Measurements from ENCODE around the gene SZT2.
"Not testable (repeated sequence)": the region's sequence is repeated elsewhere in the genome, so short reads cannot be mapped to it uniquely, and the experiment has no call there.

The SZT2 gene

DNA sequence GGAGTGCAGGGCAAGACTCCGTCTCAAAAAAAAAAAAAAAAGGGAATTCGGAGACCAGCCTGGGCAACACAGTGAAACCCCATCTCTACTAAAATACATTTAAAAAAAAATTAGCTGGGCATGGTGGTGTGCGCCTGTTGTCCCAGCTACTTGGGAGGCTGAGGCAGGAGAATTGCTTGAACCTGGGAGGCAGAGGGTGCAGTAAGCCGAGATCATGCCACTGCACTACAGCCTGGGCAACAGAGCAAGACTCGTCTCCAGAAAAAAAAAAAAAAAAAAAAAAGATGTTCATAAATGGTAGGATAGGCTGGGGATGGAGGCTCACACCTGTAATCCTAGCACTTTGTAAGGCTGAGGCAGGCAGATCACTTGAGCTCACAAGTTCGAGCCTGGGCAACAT is 19.9 kb upstream of the SZT2 start:
- not testable (repeated sequence) for H3K36me3 ChIP-seq (ENCODE audit: control insufficient read depth, insufficient read depth, low read length); H3K4me3 ChIP-seq (ENCODE audit: insufficient read depth, low read depth, low read length); H3K27me3 ChIP-seq (ENCODE audit: control insufficient read depth, insufficient read depth, low read length, poor library complexity, severe bottlenecking); H3K9me3 ChIP-seq (ENCODE audit: control insufficient read depth, low read length); H3K27ac ChIP-seq (ENCODE audit: insufficient read depth, low read depth, low read length, poor library complexity, severe bottlenecking)
- 89 to 99% methylated on average over 5 of the region's 6 CpGs for WGBS, 2 experiments
- peaks cover 19% of the 10 kb centered on the region for H3K4me1 ChIP-seq (ENCODE audit: control insufficient read depth, insufficient read depth, low read length)

DNA sequence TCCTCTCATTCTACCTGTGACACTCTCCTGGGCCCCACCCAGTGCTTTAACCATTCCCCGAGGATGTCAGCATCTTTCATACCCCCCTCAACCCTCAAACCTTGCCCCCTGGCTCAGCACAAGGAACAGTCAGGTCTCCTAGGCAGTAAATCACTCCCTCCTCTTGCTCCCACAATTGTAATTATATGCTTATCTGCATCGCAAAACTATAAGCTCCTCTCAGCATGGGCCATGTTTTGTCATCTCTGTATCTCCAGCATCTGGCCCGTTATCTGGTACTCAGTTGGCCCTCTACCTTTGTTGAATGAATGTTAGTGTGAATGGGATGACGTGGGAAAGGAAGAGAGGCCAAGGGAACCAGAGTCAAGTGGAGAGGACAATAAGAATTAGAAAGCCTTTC is 19.1 kb upstream of the SZT2 start:
- Histone ChIP-seq H3K4me1 (ENCODE audit: control insufficient read depth, insufficient read depth, low read length) (peaks cover 19% of the 10 kb centered on the region), H3K27me3 (ENCODE audit: control insufficient read depth, insufficient read depth, low read length, poor library complexity, severe bottlenecking) (no peaks in the 10 kb centered on the region), H3K9me3 (ENCODE audit: control insufficient read depth, low read length) (no peaks in the 10 kb centered on the region), H3K27ac (ENCODE audit: insufficient read depth, low read depth, low read length, poor library complexity, severe bottlenecking) (no peak overlapping the region), H3K36me3 (ENCODE audit: control insufficient read depth, insufficient read depth, low read length) (no peaks in the 10 kb centered on the region), H3K4me3 (ENCODE audit: insufficient read depth, low read depth, low read length) (no peak overlapping the region)
- 88 to 90% methylated on average over 4 of the region's 4 CpGs for WGBS, 2 experiments

DNA sequence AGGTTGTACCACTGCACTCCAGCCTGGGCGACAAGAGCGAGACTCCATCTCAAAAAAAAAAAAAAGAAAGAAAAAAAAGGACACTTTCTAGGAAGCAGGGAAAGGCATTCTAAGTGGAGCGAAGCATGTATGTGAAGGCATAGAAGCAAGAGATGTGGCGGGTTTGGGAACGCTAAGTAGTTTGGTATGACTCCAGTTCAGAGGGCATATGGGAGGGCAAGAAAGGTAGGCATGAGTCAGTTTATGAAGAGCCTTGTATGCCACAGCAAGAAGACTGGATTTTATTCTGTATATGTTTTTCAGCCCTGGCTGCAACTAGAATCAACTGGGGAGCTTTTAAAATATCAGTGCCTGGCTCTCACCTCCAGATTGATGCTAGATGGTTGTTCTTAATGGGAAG is 17.5 kb upstream of the SZT2 start:
- H3K4me3 ChIP-seq (ENCODE audit: insufficient read depth, low read depth, low read length): no peak overlapping the region
- peaks cover 5% of the 10 kb centered on the region for H3K4me1 ChIP-seq (ENCODE audit: control insufficient read depth, insufficient read depth, low read length)
- no peaks in the 10 kb centered on the region for H3K27me3 ChIP-seq (ENCODE audit: control insufficient read depth, insufficient read depth, low read length, poor library complexity, severe bottlenecking)
- no peaks in the 10 kb centered on the region for H3K9me3 ChIP-seq (ENCODE audit: control insufficient read depth, low read length)
- H3K36me3 ChIP-seq (ENCODE audit: control insufficient read depth, insufficient read depth, low read length): no peaks in the 10 kb centered on the region
- no peak overlapping the region for H3K27ac ChIP-seq (ENCODE audit: insufficient read depth, low read depth, low read length, poor library complexity, severe bottlenecking)
- WGBS, 2 experiments: 91 to 95% methylated on average over 5 of the region's 5 CpGs

DNA sequence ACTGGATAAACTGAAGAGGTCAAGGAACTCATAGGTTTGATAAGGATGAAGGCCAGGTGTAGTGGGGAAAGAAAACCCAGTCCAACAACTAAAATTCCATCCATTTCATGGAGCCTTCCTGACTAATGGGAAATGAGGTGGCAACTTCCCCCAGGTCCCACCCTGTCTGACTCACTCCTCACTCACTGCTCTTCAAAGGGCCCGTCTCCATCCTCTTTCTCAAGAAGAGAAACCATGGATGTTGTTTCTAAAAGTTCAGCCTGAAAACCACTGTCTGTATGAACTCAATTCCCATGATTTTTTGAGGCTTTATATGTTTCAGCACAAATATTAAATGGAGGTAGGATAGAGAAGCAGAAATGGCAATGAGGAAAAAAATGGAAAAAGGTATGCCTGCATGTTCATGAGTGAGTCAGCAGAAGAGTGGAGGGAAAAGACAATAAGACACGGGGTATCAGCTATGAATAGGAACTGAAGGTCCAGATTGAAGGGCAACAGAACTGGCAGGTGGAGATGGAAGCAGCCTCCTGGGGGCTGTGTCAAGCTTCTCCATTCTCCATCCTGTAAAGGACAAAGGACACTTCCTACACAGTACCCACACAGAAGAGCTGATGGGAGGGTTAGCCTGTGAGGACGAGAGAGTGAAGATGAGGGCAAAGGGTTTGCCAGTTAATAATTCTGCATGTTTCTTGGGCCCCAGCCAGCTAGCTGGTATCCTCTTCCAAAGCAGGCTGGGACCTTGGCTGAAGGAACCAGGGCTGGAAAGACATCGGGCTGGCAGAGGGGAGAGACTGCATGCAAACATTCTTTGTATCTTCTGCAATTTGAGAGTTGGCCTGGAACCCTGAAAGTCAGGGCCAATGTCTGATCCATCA is 16.4 kb upstream of the SZT2 start:
- no peak overlapping the region for H3K27ac ChIP-seq (ENCODE audit: insufficient read depth, low read depth, low read length, poor library complexity, severe bottlenecking)
- no peaks in the 10 kb centered on the region for H3K9me3 ChIP-seq (ENCODE audit: control insufficient read depth, low read length)
- H3K4me1 ChIP-seq (ENCODE audit: control insufficient read depth, insufficient read depth, low read length): peaks cover 4% of the 10 kb centered on the region
- H3K36me3 ChIP-seq (ENCODE audit: control insufficient read depth, insufficient read depth, low read length): no peaks in the 10 kb centered on the region
- 87 to 88% methylated on average over 4 of the region's 4 CpGs for WGBS, 2 experiments
- H3K27me3 ChIP-seq (ENCODE audit: control insufficient read depth, insufficient read depth, low read length, poor library complexity, severe bottlenecking): no peaks in the 10 kb centered on the region
- no peak overlapping the region for H3K4me3 ChIP-seq (ENCODE audit: insufficient read depth, low read depth, low read length)

DNA sequence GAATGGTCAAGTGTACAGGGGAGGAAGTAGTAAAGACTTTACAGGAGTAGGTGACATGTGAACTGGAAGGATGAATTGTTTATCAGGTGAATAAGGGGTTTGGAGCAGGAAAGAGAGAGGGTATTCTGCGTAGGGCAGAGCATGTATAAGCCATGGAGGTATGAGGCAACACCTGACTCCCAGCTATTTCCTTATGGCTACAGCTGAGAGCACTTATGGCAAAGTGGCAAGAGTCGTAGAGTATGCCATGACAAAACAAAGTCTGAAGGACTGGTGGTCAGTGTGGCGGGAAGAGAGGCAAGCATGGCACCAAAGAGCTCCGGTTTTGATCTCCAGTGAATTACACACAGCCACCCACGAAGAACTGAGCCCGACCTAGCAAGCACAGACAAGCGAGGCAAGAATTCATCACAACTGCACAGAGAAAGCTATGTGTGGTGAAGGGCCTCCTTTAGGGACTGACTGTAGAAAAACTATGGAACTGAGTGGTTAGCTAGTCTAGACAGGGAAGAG is 12.9 kb upstream of the SZT2 start:
- Histone ChIP-seq H3K4me1 (ENCODE audit: control insufficient read depth, insufficient read depth, low read length) (no peaks in the 10 kb centered on the region), H3K9me3 (ENCODE audit: control insufficient read depth, low read length) (no peaks in the 10 kb centered on the region), H3K4me3 (ENCODE audit: insufficient read depth, low read depth, low read length) (no peak overlapping the region), H3K36me3 (ENCODE audit: control insufficient read depth, insufficient read depth, low read length) (no peaks in the 10 kb centered on the region), H3K27ac (ENCODE audit: insufficient read depth, low read depth, low read length, poor library complexity, severe bottlenecking) (no peak overlapping the region), H3K27me3 (ENCODE audit: control insufficient read depth, insufficient read depth, low read length, poor library complexity, severe bottlenecking) (no peaks in the 10 kb centered on the region)
- WGBS, 2 experiments: 93 to 96% methylated on average over 7 of the region's 7 CpGs

DNA sequence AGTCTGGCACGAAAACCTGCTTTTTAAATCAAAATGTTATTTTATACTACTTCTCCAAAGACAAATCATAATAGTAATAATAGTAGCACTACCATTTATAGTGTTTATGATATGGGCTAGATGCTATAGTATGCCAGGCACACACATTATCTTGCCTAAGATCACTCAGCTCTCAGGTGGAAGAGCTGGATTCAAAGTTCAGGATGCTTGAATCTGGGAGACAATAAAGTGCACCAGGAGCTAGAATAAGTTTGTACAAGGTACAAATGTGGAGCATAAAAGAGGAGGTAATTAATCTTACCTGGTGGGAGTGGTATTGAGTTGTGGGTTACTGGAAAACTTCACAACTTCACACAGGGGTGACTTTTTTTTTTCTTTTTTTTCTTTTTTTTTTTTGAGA is 11.9 kb upstream of the SZT2 start:
- Histone ChIP-seq H3K36me3 (ENCODE audit: control insufficient read depth, insufficient read depth, low read length) (no peaks in the 10 kb centered on the region), H3K4me3 (ENCODE audit: insufficient read depth, low read depth, low read length) (no peak overlapping the region), H3K4me1 (ENCODE audit: control insufficient read depth, insufficient read depth, low read length) (no peaks in the 10 kb centered on the region), H3K27ac (ENCODE audit: insufficient read depth, low read depth, low read length, poor library complexity, severe bottlenecking) (no peak overlapping the region), H3K27me3 (ENCODE audit: control insufficient read depth, insufficient read depth, low read length, poor library complexity, severe bottlenecking) (no peaks in the 10 kb centered on the region), H3K9me3 (ENCODE audit: control insufficient read depth, low read length) (no peaks in the 10 kb centered on the region)
- WGBS, 2 experiments: no CpG with 5 or more reads among the region's 1 CpG

DNA sequence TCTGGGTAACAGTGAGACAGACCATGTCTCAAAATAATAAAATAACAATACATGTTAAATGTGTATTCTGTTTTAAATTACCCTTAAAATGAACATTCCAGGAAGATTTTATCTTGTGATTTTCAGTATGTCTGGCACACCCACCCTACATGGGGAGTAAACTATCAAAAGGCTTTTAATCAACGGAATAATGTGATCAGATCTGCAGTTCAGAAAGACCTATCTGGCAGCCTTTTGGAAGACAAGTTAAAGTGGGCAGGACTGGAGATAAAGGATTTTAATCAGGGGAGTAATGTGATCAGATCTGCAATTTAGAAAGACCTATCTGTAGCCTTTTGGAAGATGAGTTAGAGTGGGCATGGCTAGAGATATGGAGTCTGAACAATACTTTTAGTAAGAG is 10.2 kb upstream of the SZT2 start:
- no peaks in the 10 kb centered on the region for H3K9me3 ChIP-seq (ENCODE audit: control insufficient read depth, low read length)
- WGBS, 2 experiments: 96 to 100% methylated on average over 1 of the region's 1 CpG
- peaks cover 5% of the 10 kb centered on the region for H3K36me3 ChIP-seq (ENCODE audit: control insufficient read depth, insufficient read depth, low read length)
- no peak overlapping the region for H3K4me3 ChIP-seq (ENCODE audit: insufficient read depth, low read depth, low read length)
- no peaks in the 10 kb centered on the region for H3K27me3 ChIP-seq (ENCODE audit: control insufficient read depth, insufficient read depth, low read length, poor library complexity, severe bottlenecking)
- no peaks in the 10 kb centered on the region for H3K4me1 ChIP-seq (ENCODE audit: control insufficient read depth, insufficient read depth, low read length)
- no peak overlapping the region for H3K27ac ChIP-seq (ENCODE audit: insufficient read depth, low read depth, low read length, poor library complexity, severe bottlenecking)

DNA sequence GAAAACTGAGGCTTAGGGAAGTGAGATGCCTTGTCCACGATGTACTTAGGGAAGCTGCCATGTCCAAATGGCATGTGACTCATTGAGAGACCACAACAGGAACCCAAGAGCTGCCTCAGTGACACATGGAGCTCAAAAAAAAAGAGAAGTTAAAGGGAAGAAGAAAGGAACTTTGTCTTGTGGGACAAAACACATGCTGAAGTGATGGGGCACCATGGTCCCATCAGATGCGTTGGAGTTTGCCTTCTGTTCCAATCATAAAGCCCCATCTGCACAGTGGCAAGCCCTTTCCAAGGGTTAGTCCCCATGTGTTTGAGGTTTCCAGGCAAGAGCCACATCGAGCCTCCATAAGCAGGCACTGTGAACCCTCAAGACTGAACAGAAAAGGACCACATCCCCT is 8.1 kb upstream of the SZT2 start:
- Histone ChIP-seq H3K27ac (ENCODE audit: insufficient read depth, low read depth, low read length, poor library complexity, severe bottlenecking) (no peak overlapping the region), H3K4me3 (ENCODE audit: insufficient read depth, low read depth, low read length) (no peak overlapping the region)
- WGBS, 2 experiments: 96 to 99% methylated on average over 3 of the region's 3 CpGs

DNA sequence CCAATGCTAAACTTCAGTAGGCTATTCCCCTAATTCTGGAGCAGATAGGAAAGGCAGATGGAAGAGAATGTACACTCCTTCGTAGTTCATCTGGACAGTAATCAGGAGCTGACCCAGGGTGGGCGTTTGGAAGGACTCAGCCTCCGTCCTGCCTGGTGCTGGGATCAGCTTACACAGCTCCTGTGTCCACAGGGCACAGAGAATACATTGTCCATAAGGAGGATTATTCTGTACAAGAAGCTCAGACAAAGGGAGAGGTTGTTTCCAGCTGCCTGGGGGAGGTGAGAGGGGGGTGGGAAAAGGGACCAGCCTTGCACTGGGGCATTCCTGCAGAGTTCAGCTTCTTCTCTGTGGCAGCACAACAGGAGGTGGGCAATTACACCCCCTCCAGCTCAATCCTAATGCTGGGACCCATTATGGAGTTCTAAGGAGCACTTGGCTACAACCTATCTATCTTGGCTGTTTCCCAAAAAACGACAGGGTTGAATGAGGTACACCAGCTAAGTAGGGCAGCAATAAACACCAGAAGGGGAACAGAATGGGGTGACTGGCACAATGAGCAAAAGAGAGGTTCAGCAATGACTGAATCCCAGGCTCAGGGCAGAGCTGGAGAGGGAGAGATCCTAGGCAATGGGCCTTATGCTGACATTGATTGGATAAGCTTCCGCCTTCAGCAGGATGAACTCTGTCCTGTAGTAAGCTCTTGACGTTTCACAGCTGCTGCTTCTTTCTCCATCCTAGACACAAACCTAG is 7.5 kb upstream of the SZT2 start:
- WGBS, 2 experiments: 82 to 91% methylated on average over 6 of the region's 6 CpGs
- peak overlapping the region; percentile 63 for H3K27ac ChIP-seq (ENCODE audit: insufficient read depth, low read depth, low read length, poor library complexity, severe bottlenecking)
- no peaks in the 10 kb centered on the region for H3K9me3 ChIP-seq (ENCODE audit: control insufficient read depth, low read length)
- H3K4me3 ChIP-seq (ENCODE audit: insufficient read depth, low read depth, low read length): no peak overlapping the region
- no peaks in the 10 kb centered on the region for H3K27me3 ChIP-seq (ENCODE audit: control insufficient read depth, insufficient read depth, low read length, poor library complexity, severe bottlenecking)
- no peaks in the 10 kb centered on the region for H3K4me1 ChIP-seq (ENCODE audit: control insufficient read depth, insufficient read depth, low read length)
- peaks cover 28% of the 10 kb centered on the region for H3K36me3 ChIP-seq (ENCODE audit: control insufficient read depth, insufficient read depth, low read length)

More for the DNA sequence above, 8.1 kb upstream of the SZT2 start:
- H3K9me3 ChIP-seq (ENCODE audit: control insufficient read depth, low read length): no peaks in the 10 kb centered on the region
- H3K4me1 ChIP-seq (ENCODE audit: control insufficient read depth, insufficient read depth, low read length): no peaks in the 10 kb centered on the region
- no peaks in the 10 kb centered on the region for H3K27me3 ChIP-seq (ENCODE audit: control insufficient read depth, insufficient read depth, low read length, poor library complexity, severe bottlenecking)
- H3K36me3 ChIP-seq (ENCODE audit: control insufficient read depth, insufficient read depth, low read length): peaks cover 25% of the 10 kb centered on the region

DNA sequence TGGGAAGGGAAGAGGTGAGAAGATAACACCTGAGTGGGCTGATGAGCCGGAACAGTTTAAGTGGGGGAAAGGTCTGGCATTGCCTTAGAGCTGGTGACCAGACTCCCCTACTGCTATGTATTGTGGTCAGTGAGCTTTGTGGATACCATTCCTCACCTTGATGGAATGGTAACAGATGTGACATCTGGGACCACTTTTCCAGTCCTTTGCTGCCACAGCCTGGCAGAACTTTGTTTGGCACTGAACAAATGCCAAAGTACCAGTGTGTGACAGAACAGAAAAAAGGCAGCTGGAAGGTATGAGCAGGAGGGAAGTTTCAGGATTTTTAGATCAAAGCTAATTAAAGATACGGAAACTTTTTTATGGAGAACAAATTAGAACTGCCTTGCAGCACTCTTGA is 6.2 kb upstream of the SZT2 start:
- H3K27ac ChIP-seq (ENCODE audit: insufficient read depth, low read depth, low read length, poor library complexity, severe bottlenecking): no peak overlapping the region
- no peak overlapping the region for H3K4me3 ChIP-seq (ENCODE audit: insufficient read depth, low read depth, low read length)
- peaks cover 28% of the 10 kb centered on the region for H3K36me3 ChIP-seq (ENCODE audit: control insufficient read depth, insufficient read depth, low read length)
- H3K27me3 ChIP-seq (ENCODE audit: control insufficient read depth, insufficient read depth, low read length, poor library complexity, severe bottlenecking): no peaks in the 10 kb centered on the region
- 96% methylated on average over 2 of the region's 2 CpGs for WGBS, 2 experiments
- no peaks in the 10 kb centered on the region for H3K9me3 ChIP-seq (ENCODE audit: control insufficient read depth, low read length)
- peaks cover 5% of the 10 kb centered on the region for H3K4me1 ChIP-seq (ENCODE audit: control insufficient read depth, insufficient read depth, low read length)
